Amniotic epithelial cell (primary cell): ENCODE results near the gene VPS26B.
A peak's percentile ranks its signal among the peaks of the same experiment; 100 is the strongest.
"Not testable (repeated sequence)": the region's sequence is repeated elsewhere in the genome, so short reads cannot be mapped to it uniquely, and the experiment has no call there.

Experiments
- DNase-seq: peaks from one replicate; pipeline ENCODE4 v3.0.0-alpha.2; 2010; ENCODE audit warnings: low read depth

Gene VPS26B

DNA sequence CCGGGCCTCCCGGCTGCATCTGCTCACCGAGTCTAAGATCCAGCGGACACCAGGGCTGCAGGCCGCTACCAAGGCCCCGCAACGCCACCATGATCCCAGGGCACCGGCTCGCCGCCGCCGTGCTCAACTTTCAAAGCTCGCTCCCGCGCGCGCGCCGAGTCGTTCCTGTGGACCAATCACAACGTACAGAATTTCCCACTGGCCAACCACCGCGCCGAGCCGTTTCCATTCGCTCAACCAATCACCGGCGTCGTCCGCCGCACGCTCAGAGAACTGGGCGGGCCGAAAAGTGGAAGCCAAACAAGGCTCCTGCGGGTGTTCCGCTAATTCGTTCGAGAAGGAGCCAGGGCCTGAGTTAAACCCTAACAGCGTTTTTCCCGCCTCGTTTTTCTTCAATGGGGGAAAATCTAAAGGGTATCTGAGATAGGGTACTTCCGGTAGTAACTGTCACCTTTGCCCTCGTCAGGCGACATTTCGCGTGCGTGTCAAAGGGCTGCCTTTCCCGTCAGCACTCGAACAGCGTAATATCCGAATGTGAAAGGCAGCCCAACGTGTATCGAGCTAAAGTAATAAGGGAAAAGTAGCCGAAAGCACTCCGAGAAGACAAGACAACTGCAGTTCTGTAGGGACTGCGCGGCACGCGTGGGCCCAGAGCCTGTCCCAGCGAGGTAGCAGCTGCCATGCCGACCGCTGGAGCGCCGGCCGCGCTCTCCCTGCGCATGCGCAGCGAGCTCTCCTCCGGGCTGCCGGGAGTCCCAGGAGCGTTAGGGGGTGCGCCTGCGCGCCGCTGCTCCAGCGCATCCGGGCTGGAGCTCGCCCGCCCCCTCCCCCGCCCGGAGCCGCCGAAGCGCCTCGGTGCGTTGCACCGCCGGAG, at the start of gene VPS26B, which contains the start of gene NCAPD3:
Gene VPS26B, plus strand, starts transcription at position 836 of the 874 bp plus-strand sequence. CDS start 452 bp downstream, outside the sequence.
Gene NCAPD3, minus strand, starts transcription at position 132 of the 874 bp plus-strand sequence. Its CDS starts 41 bp downstream, at position 91.
- peak; percentile 92 for DNase-seq

DNA sequence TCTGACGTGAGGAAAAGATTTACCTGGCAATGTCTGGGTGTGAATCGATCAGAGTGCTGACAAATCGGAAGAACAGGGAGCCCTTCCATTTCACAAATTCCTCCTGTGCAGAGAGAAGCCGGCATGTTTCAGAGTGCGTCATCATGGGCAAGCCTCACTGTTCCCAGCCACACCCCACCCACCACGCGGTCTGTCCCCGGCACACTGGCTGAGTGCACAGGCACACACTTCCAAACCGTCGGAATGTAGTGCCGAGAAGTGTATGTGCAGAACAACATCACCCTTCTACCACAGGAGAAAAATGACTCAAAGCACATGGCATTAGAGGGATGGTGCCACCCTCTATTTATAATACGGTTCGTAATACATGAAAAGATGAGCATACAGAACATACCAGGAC, 48.2 kb upstream of the VPS26B start:
- DNase-seq, result no peak

DNA sequence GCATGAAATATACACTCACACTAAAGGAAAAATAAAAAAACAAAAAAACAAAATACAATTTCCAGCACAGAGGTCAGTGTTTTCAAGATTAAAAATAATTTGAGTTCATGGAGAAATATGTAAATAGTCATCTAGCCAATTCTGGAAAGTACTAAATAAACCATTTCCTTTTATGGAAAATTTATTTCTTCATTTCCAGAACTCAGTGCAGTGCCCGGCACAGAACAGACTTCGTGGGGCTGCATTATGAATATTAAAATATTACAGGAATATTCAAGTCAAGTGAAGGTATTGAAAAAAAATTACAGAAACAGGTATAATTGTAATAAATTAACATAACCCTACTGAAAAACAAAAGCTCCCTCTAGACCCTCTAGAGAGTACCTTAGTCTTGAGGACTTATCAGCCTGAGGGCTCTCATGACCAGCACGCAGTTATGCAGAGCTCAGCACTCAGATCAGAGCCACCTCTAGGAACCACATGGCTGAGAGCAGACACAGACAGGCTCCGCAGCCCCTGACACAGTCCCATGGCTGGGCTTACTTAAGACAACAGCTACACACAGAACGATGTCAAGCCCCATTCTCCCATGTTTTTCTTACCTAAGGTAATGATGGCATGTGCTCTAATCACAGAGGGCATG, 46.3 kb upstream of the VPS26B start:
- DNase-seq, result no peak

DNA sequence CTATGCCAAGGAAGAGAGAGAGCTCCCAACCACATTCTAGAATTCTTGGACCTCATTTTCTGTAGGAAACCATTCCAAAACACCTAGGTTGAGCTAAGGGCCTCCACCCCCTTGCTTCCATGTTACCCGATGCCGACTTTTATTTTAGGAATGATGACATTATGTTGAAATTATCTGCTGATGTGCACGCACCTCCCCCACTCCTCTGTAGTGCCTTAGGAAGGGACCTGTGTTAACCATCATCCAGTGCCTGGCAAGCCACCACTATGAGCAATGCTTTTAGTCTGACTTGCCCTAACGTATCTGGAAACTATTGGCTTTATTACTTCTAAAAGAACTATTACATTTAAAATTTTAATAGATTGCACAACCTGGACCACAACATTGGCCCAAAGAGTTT, 42.8 kb upstream of the VPS26B start:
- DNase-seq, result no peak

DNA sequence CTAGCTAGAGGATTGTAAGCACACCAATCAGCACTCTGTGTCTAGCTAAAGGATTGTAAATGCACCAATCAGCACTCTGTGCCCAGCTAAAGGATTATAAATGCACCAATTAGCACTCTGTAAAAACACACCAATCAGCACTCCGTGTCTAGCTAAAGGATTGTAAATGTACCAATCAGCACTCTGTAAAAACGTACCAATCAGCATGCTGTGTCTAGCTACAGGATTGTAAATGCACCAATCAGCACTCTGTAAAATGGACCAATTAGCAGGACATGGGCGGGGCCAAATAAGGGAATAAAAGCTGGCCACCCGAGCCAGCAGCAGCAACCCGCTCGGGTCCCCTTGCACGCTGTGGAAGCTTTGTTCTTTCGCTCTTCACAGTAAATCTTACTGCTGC, 36.4 kb upstream of the VPS26B start:
- DNase-seq, result not testable (repeated sequence)

DNA sequence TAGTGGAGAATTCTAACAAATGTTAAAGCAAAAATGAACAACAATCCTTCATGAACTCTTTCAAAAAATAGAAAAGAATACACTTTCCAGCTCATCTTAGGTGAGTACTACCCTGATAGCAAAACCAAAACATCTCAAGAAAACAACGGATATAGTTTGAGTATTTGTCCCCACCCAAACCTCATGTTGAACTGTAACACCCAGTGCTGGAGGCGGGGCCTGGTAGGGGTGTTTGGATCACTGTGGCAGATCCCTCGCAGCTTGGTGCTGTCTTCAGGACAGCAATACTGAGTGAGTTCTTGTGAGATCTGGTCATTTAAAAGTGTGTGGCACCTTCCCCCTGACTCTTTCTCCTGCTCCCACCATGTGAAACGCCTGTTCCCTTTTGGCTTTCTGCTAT, 27.7 kb upstream of the VPS26B start:
- DNase-seq, result no peak

DNA sequence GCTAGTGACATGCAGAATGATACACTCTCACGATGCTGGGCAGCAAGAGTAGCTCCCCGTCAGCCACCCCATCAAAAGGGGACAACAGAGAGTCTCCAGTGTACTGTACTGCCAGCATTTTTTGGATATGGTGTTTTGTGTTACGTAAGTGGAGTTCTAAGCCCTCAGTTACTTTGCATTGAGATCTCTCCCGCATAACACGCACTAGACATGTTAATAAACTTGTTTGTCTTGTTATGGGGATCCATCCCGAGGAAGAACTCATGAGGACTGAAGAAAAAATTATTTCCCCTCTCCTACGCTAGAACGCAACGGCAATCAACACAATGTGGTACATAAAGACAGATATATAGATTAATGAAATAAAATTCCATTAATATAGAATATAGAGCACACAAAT, 24.9 kb upstream of the VPS26B start:
- no peak for DNase-seq

DNA sequence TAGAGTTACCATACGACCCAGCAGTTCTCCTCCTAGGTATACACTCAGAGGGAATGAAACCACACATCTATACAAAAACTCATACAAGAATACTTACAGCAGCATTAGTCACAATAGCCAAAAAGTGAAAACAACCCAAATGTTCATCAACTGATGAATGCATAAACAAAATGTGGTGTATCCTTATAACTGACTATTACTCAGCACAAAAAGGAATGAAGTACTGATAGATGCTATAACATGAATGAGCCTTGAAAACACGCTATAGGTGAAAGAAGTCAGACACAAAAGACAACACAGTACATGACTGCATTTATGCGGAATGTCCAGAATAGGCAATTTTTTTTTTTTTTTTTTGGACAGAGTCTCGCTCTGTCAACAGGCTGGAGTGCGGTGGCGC, 23.8 kb upstream of the VPS26B start:
- no peak for DNase-seq

DNA sequence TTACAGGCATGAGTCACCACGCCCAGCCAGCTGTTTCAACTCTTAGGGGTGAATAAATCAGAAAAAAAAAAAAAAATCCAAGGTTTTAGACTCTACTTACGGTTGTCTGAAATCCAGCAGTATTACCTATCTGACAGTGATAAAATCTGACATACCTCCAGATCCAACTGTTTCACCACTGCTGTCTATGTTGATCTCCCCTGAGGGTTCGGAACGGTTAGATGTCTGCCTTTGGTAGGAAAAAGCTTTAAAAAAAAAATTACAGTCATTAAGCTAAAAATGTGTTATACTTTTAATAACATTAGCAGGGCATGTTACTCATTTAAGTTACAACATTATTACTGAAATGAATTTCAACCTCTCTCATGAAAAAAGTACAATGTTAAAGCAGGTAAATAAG, 21.8 kb upstream of the VPS26B start:
- peak; percentile 21 for DNase-seq

DNA sequence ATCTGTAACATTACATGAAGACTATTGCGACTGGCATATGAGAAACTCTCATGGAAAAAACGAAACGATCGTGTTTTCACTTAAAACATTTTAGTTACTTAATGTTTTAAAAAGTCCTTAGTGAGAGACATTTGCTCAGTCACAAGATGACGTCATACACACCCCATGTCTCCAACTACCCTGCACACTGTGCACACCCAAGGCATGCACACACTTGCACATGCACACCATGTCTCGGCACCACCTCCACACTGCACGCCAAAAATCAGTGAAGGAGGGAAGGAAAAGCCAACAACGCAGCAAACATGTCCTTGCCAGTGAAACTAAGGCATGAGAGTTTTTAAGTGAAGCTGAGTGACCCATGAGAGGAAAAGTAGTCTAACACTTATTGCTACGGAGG, 18.7 kb upstream of the VPS26B start:
- DNase-seq, result no peak

DNA sequence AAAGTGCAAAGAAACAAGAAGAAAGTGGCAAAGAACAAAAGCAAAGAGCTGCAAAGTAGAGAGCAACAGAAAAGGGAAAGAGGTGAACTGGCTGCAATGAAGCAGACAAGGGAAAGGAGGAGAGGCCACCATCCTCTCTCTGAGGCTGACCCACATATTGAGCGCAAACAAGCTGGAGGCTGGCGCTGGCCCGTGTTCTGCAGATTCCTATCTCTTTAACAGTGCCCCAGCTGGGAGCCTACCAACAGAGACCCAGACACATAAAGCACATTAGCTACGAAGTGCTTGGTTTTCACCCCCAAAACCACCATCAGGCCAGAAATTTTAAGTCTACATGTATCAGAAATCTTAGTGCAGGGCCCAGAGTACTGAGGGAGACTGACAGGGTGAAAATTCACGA, 18.3 kb upstream of the VPS26B start:
- no peak for DNase-seq

DNA sequence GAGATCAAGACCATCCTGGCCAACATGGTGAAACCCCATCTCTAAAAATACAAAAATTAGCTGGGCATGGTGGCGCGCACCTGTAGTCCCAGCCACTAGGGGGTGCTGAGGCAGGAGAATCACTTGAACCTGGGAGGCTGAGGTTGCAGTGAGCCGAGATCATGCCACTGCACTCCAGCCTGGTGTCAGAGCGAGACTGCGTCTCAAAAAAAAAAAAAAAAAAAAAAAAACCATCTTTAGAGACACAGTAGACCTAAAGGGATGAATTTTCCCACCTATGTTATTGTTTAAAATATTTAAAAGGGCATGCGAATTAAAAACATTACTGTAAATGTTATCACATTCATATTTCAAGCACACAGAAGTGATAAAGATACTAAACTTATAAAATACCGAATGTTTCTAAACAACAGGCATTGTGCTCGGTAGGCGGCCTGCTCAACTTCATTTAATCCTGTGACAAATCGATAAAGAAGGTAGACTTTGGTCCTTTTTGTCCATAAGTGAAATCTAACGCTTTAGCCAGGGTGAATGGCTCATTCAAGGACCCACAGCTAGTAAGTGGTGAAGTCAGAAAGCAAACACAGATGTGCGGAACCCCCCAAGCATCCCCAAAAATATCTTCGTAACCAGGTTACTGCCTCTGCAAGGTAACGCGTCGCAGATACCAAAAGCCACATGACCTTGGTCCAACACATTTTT, 16.8 kb upstream of the VPS26B start:
- peak; percentile 16 for DNase-seq

DNA sequence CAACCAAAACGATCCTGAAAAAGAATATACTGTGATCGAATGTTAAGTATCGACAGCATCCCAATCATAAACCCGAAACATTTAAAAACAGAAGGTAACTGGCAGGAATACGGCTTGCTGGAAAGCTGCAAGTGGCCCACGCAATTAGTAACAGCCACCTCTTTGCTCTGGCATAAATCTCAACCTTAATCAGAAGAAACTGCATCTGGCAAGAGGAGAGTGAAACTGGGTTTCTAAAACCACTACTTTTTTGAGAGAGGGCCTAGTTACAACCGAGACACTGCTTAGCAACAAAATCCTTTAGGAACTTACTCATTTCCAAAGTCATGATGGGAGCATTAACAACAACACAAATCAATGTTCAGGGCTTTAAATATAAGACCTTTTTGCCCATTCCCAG, 8.6 kb upstream of the VPS26B start:
- DNase-seq, result no peak

DNA sequence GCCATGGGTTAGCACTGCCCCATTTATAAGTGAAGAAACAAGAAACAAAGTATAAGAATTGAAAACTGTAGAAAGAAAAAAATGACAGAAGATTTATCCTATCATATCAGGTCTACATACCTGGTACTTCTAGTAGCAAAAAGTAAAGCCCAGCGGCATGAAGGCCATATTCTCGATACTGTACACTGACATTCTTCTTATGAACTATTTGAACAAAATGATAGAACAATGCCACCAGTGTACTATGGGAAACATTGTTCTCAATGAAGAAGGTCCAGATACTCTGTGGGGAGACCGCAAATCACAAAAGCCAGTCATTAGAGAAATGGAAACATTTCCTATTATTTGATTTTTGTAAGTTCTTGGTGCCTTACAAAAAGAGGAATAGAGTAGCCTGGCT, 7.7 kb upstream of the VPS26B start:
- DNase-seq, result no peak

DNA sequence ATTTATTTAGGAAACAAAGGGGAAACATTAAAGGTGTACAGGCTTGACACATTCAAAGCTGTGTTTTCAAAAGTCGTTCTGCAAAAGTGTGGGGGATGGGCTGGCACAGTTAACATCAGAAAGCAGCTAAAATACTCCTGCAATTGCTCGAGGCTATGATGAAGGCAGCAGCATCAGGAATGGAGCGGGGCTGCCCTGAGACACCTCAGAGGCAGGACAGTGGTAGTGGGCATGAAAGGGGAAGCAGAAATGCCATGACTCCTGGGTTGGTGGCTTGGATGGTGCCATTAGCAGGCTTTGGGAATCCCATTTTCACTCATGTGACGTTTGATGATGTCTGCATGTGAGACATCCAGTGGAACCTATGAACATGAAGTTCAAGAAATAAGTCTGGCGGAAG, 1.4 kb upstream of the VPS26B start:
- DNase-seq, result no peak

DNA sequence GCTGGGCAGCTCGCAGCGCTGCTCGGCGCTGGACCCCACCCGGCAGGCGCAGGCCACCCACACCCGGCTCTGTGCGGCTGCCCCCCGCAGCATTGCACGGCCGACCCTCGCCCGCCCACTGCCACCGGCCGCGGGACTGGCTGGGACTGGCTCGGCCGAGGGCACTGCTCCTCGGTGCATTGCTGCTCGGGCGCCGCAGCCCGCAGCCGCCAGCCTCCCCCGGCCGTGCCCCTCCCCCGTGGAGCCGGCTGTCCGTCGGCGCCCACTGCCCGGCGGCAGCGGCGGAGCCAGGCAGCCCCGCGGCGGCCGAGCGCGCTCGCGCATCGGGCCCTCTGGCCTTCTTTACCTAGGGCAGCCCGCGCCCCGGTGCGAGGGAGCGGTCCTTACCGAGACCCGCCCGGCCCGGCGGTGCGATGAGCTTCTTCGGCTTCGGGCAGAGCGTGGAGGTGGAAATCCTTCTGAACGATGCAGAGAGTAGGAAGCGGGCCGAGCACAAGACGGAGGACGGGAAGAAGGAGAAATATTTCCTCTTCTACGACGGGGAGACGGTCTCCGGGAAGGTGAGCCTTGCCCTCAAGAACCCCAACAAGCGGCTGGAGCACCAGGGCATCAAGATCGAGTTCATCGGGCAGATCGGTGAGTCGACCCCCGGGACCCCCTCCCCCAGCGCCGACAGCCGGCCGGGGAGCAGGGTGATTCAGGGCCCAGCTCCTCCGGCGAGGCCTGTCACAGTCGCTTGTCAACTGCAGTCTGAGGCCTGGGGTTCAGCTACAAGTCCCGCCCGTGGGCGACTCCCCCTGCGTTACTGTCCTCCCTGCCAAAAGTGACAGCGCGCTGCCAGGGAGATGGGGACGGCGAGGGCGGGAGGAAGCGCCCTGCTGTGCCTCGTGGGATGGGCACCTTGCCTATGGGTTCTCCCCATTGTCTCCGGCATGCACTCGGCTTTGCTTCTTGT, 516 bp downstream of the VPS26B start:
- peak; percentile 20 for DNase-seq

DNA sequence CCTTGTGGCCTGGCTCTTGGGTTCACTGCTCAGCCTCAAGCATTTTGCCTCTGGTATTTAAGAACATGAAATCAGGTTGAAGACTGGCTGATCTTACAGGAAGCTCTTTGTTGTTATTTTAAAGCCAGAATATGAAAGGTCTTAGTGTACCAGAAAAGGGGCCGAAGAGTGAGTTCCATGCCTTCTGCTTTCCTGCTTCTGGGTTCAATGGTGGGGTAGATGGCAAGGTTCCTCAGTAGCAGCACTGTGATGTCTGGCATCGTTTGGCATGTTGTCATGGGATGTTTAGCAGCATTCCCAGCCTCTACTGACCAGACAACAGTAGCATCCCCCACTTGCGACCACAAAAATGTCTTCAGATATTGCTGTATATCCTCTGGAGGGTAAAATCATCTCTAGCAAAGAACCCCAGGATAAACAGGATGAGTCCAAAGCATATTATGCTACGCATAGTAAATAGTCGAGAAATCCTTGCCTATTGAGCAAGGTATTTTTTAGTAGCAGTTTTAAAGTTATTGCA, 2.4 kb downstream of the VPS26B start:
- DNase-seq, result peak; percentile 80

DNA sequence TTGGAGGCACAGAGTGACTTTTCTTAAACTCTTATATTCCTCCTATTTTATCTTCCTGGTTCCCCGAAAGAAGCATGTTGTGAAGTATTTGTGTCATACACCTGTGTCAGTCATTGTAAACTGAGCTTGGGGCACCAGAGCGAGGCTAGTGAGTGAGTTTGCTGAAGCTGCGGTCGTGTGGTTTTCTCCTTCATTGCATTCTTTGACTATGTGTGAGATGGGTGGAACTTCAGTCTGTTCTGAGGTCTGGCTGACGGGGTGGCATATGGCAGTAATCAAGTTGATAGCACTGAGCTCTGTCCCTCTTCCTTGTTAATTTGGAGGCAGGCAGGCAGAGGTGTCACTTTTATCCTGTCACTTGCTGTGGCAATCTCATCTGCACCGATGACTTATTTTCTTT, 4.2 kb downstream of the VPS26B start:
- no peak for DNase-seq

DNA sequence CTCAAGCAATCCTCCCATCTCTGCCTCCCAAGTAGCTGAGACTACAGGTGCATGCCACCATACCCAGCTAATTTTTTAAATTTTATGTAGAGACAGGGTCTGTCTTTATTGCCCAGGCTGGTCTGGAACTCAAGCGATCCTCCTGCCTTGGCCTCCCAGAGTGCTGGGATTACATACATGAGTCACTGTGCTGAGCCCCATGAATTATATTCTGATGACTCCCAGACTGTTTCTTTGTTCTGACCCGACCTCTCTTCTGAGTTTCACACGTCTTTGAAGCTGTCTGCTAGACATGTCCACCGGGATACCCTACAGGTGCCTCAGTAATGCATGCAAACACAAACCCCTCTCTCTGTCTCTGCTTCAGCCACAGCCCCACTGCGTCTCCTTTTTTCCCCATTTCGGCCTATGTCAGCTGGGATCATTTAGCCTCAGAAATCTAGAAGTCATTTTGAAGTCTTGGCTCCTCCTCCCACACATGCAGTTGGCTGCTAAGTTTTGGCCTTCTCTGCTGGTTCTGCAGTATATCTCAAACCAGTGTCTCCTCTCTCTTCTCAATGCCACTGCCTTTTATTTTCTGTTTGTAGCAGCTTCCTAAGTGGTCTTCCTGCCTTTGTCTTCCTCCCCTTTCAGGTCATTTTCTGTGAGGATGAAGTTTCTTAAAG, 4.8 kb downstream of the VPS26B start:
- DNase-seq, result peak; percentile 29

DNA sequence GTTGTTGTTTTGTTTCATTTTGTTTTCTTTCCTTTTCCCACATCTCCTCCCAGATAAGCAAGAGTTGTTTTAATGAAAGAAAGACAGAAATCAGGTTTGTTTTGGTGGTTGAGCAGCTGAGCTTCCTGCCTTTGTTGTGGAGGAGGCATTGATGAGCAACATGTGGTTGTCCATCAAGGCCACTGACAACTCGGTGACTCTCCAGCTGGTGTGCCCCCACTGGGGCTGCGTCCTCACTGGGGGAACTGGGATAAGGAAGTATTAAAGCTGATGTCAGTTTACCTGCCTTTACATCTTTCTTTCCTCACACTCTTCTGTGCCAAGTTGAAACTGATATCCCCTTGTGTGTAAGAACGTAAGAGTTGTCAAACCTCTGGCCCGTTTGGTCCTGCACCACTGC, 5.9 kb downstream of the VPS26B start:
- DNase-seq, result no peak
